Bone marrow (tissue), 2 donors: ENCODE measurements around the gene PTGR2.
"Not testable (repeated sequence)": the region's sequence is repeated elsewhere in the genome, so short reads cannot be mapped to it uniquely, and the experiment has no call there.

Experiments used
- DNase-seq, 2 donors: peaks; one replicate each; lab custom pipeline; 2025; lab: John Stamatoyannopoulos, UW

The PTGR2 gene

DNA sequence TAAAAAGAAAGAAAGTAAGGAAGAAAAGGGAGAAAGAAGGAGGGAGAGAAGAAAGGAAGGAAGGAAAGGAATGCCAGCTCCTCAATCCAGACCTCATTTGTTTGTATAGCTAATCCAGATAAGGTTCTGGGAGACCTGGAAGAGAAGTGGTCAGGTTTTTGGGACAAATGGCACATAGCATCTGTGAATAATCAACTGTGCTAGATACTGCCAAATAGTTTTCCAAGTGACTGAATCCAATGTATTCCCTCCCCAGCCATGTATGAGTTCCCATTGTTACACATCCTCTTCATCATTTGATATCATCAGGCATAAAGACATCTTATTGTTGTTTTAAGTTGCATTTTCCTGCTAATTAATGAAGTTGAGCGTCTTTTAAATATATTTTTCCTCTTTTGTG, 18.6 kb upstream of the PTGR2 start:
- DNase-seq: no peak

DNA sequence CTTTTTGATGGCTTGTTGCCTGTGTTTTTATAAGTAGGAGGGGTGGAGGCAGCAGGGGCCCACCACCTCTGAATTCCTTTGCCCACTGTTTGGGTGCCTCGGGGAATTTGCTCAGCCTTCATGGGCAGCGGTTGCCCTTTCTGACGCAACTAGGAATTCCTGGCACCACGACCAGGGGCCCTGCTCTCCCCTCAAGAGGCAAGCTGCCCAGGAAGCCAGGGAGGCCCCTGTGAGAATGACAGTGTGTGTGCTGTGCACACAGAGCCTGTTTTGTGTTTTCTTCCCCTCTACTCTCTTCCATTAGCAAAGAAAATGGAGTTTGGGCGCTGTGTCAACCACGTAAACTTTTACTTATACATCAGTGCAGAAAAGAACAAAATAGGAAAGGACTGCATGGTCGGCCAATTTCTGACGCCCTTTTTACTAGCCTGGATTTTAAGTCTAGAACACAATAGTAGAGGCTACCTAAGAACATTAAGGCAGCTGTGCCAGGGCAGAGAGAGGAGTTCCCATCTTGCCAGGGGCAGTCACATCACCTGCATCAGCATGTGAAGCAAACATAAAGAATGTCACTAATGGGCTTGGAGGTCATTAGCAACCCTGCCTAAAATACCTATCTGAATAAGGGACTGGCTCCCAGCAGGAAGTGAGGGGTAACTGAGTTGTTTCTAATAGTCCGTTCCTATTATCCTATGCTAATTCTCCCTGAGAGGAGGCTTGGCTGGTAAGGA, 17.9 kb upstream of the PTGR2 start:
- DNase-seq: no peak

DNA sequence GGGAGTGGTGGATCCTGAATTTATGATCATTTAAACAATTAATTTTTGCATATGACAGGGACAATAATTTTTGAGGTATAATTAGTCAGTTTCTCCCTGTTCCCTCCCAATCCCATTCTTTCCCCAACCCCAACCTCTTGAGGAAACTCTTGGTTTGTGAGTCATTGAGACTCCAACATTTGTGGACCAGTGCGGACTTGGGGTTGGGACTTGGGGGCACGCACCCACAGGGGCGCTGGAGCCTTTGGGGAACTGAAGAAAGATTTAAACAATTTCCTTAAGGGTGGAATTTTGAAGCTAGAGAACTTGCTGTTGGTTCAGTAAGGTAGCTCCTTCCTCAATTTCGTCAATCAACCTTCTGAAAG, 17.4 kb upstream of the PTGR2 start:
- no peak for DNase-seq

DNA sequence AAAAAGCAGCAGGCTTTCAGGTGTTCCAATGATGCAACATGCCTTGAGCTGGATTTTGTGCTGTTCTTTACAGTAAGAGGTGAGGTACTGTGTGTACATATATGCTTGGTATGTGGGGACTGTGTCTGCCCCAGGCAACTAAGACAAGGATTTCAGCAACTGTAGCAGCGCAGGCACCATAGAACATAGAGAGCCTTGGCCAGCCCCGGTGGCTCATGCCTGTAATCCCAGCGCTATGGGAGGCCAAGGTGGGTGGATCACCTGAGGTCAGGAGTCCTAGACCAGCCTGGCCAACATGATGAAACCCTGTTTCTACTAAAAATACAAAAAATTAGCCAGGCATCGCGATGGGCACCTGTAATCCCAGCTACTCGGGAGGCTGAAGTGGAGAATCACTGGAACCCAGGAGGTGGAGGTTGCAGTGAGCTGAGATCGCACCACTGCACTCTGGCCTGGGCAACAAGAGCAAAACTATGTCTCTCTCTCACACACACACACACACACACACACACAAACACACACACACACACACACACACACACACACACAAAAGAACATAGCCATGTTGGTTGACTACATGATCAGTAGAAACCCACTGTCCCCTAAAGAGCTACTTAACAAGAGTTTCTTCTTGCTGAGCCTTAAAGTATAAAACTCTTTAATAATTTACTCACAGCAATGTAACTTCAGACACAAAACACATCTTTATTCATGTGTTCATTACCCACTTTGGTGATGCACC, 13.2 kb upstream of the PTGR2 start:
- DNase-seq: not testable (repeated sequence)

DNA sequence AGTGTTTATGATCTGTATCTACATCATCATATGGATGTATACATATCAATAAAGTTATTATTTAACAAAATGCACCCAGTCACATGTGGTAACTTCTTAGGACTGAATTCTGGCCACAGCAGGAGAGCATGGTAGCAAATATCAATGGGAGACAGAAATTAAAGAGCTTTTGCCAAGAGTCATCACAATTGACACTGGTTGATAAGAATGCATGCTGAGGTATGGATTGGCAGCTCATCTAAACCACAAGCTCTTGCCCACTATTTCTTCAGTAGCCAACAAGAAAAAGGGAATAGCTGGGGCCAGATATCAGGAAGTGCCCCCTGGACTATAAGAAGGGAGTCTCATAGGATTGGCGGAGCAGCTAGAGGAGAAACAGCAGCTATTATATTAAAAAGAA, 9.4 kb upstream of the PTGR2 start:
- no peak for DNase-seq

DNA sequence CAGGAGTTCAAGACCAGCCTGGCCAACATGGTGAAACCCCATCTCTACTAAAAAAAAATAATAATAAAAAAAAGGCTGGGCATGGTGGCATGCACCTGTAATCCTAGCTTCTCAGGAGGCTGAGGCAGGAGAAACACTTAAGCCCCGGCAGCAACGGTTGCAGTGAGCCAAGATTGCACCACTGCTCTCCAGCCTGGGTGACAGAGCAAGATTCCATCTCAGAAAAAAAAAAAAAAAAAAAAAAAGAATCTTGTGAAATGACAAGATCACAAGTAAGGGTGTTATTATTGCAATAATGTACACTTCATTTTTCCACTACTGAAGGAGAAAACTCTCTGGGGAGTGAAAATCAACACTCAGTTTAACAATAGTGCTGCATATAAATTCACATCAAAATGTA, 8.8 kb upstream of the PTGR2 start:
- DNase-seq: no peak

DNA sequence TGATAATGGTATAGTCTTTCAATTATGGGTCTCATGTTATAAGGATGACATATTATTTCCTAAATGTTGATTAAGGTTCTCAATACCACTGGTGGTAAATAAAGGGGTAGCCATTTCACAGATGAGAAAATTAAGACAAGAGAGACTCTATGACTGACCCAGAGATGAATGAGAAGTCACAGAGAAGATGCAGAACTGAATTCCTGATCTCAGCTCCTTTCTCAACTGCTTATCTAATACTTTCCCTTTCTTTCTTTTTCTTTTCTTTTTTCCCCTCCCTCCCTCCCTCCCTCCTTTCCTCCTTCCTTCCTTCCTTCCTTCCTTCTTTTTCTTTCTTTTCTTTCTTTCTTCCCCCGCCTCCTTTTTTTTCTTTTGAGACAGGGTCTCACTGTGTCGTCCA, 8.3 kb upstream of the PTGR2 start:
- no peak for DNase-seq

DNA sequence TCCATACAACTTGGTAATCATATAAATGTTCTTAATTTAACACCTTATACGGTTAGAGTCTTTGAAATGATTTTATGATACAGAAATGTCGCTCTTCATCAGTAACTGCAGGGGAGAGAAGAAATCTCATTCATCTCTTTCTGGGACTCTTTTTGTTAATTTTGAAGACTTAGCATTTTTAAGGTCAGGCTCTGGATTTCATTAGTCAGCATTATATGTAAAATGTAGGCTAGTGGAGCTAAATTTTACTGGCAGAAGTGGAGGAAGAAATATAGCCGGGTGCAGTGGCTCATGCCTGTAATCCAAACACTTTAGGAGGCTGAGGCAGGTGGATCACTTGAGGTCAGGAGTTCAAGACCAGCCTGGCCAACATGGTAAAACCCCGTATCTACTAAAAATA, 4.7 kb upstream of the PTGR2 start:
- no peak for DNase-seq

DNA sequence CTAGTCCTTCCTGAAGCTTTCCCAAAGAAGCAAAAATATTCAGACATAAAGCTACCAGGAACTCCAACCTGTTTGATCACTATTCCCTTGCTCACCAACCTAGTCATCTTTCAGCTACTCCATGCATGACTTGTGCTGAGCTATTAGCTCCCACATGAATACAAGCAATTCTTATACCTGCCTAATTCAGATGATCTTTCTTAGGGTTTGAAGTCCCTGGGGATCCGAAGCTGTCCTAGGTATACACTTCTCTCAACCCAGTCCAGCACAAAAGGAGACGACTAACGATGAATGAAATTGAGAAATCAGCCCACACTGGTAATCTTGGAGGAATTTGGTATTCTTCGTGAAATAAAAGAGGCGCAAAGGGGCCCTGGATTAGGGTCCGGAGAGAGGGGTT, 631 bp upstream of the PTGR2 start:
- DNase-seq: no peak

DNA sequence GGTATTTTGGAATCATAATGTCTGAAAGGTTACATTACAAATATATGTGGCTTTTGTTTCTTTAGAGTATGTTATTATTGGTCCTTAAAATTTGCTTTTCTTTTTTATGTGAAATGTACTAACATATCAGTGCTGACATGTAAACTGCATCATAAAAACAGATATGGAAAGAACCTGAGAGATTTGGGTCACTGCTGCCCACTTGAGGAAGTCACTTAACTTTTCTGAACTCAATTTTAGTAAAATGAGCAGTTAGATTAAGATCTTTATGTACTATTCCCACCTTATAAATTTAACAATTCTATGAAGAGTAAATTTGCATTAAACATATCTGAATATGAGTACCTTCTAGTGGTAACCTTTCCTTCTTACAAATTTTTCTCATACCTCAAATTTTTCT, 7.5 kb downstream of the PTGR2 start:
- no peak for DNase-seq

DNA sequence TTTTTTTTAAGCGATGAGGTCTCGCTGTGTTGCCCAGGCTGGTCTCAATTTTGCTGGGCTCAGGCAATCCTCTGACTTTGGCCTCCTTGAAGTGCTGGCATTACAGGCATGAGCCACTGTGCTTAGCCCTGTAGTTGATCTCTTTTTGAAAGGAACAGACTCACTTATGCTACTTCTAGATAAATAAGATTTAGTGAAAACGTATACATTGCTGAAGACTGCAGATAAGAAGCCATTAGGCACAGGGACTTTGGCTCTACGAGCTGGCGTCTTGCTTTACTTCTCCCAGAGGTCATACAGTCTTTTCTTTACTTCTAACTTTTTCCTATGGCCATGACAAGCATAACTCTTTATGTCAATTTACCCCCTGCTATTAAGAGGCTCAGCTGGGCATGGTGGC, 9.4 kb downstream of the PTGR2 start:
- no peak for DNase-seq

DNA sequence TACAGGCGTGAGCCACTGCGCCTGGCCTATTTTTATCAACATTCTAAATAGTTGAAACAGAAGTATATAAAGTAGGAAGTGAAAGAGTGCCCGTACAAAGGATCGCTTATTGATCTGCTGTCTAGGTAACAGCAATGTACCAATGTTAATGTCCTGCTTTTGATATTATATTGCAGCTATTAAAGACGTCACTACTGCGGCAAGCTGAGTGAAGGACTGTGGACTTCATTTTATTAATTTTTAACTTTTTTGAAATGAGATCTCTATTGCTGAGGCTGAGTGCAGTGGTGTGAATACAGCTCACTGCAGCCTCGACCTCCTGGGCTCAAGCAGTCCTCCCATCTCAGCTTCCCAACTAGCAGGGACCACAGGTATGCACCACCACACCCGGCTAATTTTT, 10.8 kb downstream of the PTGR2 start:
- DNase-seq: no peak

DNA sequence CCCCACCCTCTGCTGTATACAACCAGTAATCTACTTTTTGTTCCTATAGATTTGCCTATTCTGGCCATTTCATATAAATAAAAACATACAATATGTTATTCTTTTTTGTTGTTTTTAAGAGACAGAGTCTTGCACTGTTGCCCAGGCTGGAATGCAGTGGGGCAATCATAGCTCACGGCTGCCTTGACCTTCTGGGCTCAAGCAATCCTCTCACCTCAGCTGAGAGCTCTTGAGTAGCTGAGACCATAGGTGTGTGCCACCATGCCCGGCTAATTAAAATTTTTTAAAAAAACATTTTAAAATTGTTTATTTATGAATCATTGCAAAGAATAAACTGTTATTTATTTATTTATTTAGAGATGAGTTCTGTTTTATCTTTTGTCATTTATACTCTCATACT, 11.6 kb downstream of the PTGR2 start:
- DNase-seq: no peak

DNA sequence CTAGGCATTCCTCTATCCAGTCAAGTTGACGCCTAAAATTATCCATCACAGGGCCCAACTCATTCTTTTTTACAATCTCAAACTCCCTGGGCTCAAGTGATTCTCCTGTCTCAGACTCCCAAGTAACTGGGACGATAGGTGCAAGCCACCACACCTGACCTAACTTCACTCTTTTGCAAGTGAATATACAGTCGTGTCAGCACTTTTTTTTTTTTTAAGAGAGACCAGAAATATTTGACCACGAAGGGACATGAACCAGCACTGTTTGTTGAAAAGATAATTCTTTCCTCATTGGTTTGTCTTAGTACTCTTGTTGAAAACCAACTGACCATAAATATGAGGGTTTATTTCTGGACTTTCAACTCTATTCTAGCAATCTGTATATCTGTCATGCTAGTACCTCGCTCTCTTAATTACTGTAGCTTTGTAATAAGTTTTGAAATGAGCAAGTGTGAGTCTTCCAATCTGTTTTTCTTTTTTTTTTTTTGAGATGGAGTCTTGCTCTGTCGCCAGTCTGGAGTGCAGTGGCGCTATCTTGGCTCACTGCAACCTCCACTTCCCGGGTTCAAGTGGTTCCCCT, 14.0 kb downstream of the PTGR2 start:
- no peak for DNase-seq

DNA sequence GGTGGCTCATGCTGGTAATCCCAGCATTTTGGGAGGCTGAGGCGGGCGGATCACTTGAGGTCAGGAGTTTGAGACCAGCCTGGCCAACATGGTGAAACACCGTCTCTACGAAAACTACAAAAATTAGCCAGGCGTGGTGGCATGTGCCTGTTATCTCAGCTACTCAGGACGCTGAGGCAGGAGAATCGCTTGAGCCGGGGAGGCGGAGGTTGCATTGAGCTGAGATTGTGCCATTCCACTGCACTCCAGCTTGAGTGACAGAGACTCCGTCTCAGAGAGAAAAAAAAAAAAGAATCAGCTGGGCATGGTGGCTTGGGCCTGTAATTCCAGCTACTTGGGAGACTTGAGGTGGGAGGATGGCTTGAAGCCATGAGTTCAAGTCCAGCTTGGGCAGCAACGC, 18.1 kb downstream of the PTGR2 start:
- DNase-seq: not testable (repeated sequence)

DNA sequence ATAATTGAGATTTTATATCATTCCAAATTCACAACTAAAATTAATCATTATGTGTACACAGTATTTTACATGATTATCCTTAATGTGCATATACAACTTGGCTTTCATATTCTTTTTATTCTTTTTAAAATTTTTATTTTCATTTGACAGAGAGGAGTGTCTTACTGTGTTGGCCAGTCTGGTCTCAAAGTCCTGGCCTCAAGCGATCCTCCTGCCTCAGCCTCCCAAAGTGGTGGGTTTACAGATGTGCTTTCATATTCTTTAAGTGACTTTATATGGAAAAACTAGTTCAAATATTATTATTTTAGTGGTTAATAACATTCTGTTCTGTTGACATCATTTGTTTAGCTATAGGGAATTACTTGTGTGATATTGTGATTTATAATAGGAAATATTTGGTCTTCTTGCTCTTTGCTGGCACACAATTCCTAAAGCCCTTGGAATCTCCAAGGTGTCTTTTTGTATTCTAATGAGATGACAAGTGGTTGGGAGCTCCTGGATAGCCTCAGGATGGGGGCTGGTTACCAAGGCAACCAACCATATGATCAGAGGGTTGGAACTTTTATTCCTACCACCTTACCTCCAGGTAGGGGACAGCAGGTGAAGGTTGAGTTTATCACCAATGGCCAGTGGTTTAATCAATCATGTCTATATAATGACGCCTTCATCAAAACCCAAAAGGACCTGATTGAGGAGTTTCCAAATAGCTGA, 19.0 kb downstream of the PTGR2 start:
- DNase-seq: no peak

DNA sequence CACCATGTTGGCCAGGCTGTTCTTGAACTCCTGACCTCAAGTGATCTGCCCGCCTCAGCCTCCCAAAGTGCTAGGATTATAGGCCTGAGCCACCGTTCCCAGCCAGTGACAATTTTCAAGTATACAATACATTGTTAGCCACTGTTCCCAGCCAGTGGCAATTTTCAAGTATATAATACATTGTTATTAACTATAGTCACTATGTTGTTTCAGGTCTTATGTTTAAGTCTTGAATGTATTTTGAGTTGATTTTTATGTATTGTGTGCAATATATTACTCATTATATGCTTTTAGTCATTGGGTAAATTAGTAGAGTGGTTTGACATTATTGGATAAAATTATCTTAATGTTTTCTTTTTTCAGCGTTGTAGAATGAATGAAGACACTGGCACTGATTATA, 22.0 kb downstream of the PTGR2 start:
- no peak for DNase-seq

DNA sequence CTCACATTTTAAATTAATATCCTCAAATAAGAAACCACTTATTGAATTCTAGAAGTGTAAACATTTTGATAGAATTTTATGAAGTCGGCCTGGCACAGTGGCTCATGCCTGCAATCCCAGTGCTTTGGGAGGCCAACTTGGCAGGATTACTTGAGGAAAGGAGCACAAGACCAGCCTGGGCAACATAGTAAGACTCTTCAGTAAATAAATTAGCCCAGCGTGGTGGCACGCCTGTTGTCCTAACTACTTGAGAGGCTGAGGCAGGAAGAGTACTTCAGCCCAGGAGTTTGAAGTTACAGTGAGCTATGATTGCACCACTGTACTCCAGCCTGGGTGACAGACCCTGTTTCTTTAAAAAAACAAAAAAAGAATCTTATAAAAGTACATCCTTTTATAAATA, 26.2 kb downstream of the PTGR2 start:
- DNase-seq: no peak

DNA sequence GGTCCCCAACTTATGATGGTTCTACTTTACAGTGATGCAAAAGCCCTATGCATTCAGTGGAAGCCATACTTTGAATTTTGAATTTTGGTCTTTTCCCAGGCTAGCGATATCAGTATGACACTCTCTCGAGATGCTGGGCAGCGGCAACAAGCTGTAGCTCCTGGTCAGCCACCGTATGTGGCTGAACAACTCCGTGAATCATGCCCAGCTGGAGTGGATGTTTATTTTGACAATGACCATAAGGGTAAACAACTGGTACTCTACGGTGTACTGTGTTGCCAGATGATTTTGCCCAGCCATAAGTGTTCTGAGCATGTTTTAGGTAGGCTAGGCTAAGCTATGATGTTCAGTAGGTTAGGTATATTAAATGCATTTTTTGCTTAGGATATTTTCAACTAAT, 26.8 kb downstream of the PTGR2 start:
- no peak for DNase-seq

DNA sequence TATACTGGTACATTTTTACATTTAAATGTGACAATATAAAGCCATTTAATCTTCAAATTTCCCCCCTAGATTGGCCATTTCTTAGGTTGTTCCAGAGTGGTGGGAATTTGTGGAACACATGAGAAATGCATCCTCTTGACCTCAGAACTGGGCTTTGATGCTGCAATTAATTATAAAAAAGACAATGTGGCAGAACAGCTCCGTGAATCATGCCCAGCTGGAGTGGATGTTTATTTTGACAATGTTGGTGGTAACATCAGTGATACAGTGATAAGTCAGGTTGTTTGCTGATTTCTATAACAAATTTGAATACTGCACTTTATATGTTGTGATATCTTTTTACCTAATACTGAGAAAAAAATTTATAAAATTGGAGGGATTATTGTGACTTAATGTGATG, 27.4 kb downstream of the PTGR2 start:
- DNase-seq: no peak

DNA sequence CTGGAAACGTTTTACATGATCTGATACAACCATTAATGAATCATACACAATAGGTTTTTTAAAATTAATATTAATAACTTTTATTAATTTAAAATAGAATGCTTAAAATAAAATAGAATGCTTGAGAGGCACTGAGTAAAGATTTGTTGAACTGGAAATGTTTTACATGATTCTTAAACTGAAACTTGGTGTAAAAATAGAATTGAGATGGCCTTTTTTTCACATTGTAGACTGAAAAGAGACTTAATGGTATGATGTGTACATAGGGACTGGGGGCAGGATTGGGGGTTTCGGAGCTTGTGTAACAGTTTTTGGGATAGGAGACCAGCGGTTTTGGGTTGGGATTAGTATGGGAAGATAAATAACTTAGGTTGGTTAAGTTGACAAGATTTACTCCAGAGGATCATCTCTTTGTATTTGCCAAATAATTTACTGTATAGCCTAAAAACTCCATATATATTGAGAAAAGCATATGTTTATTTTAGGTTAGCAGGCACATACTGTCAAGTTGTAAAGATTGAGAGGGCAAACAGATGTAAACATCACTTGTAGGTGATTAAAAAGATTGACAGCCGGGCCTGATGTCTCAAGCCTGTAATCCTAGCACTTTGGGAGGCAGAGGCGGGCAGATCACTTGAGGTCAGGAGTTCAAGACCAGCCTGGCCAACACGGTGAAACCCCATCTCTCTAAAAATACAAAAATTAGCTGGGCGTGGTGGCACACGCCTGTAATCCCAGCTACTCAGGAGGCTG, 33.0 kb downstream of the PTGR2 start:
- no peak for DNase-seq
